ENCODE measurements around the gene TEP1.
"Not testable (repeated sequence)": the region's sequence is repeated elsewhere in the genome, so short reads cannot be mapped to it uniquely, and the experiment has no call there.

TEP1 gene

GRCh38 chr14:20412876-20413743 lies at the start of gene TEP1:
Gene TEP1 (minus strand): TSS chr14:20413501. CDS start chr14:20408439, 5,062 bp downstream.
- DNase-seq, result peak; percentile 83 to 86

- DNase-seq, result peak; percentile 100
Measured at GRCh38 chr14:20461225-20462141, 48.2 kb upstream of the TEP1 start, which contains the start of gene PIP4P1. Gene PIP4P1 (minus strand): TSS chr14:20461434. CDS start chr14:20461325, 109 bp downstream.

- no peak for DNase-seq
Measured at GRCh38 chr14:20460458-20461224, 47.3 kb upstream of the TEP1 start.

GRCh38 chr14:20458031-20458789 lies 44.9 kb upstream of the TEP1 start:
- no peak for DNase-seq

GRCh38 chr14:20456971-20457370 lies 43.7 kb upstream of the TEP1 start:
- DNase-seq, result peak in 1 of 2 experiments; percentile 28

- peak; percentile 89 to 93 for DNase-seq
Measured at GRCh38 chr14:20455355-20456300, 42.3 kb upstream of the TEP1 start.

- DNase-seq, result peak; percentile 98
Measured at GRCh38 chr14:20454516-20455354, 41.4 kb upstream of the TEP1 start, which contains the start of the genes APEX1 and OSGEP. Gene APEX1 (plus strand): TSS chr14:20455226. CDS start chr14:20455646, 420 bp downstream. Gene OSGEP (minus strand): TSS chr14:20454812. CDS start chr14:20454683, 129 bp downstream.

- not testable (repeated sequence) for DNase-seq
Measured at GRCh38 chr14:20452831-20453230, 39.5 kb upstream of the TEP1 start.

- DNase-seq, result no peak
Measured at GRCh38 chr14:20446889-20447288, 33.6 kb upstream of the TEP1 start.

GRCh38 chr14:20443650-20444049 lies 30.3 kb upstream of the TEP1 start:
- DNase-seq, result not testable (repeated sequence)

GRCh38 chr14:20441461-20441860 lies 28.2 kb upstream of the TEP1 start:
- DNase-seq, result no peak

GRCh38 chr14:20440882-20441281 lies 27.6 kb upstream of the TEP1 start:
- DNase-seq, result peak; percentile 76 to 82

GRCh38 chr14:20440465-20440864 lies 27.2 kb upstream of the TEP1 start:
- DNase-seq, result no peak

GRCh38 chr14:20438664-20439063 lies 25.4 kb upstream of the TEP1 start:
- DNase-seq, result no peak

GRCh38 chr14:20436363-20436755 lies 23.1 kb upstream of the TEP1 start:
- no peak for DNase-seq

- no peak for DNase-seq
Measured at GRCh38 chr14:20435582-20436362, 22.5 kb upstream of the TEP1 start, which contains the start of gene KLHL33. Gene KLHL33 (minus strand): TSS chr14:20436166. CDS start chr14:20435811, 355 bp downstream.

- no peak for DNase-seq
Measured at GRCh38 chr14:20434701-20435581, 21.6 kb upstream of the TEP1 start.

Measured in Kasumi-1 (cell line).